ENCODE measurements around the gene POPDC3. TPM values are rescaled to one million over a fixed set of nuclear protein-coding genes. Genes with fewer than 3 reads are reported as not detected.
A peak's percentile ranks its signal among the peaks of the same experiment; 100 is the strongest.

Gene POPDC3
- polyA plus RNA-seq, 1 experiment: 8.6 TPM

DNA sequence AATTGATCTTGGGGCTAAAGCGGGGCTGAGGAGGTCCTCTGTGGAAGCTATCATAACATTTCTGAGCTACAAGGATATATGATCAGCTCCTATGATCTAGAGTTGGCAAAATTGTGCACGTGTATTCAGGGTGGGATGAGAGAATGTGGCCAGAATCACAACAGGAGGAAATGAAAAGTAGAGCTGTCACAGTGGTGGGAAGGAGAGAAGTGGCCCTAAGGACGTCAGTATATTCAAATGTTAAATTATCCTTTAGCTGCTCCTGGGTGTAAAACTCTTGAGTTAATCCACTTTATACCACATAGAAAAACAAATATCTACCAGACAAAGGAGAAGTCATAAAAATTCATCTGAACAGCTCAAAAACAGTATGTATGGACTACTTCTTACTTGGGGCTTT, 14.8 kb upstream of the POPDC3 start:
- TF ChIP-seq, protein P1, sequence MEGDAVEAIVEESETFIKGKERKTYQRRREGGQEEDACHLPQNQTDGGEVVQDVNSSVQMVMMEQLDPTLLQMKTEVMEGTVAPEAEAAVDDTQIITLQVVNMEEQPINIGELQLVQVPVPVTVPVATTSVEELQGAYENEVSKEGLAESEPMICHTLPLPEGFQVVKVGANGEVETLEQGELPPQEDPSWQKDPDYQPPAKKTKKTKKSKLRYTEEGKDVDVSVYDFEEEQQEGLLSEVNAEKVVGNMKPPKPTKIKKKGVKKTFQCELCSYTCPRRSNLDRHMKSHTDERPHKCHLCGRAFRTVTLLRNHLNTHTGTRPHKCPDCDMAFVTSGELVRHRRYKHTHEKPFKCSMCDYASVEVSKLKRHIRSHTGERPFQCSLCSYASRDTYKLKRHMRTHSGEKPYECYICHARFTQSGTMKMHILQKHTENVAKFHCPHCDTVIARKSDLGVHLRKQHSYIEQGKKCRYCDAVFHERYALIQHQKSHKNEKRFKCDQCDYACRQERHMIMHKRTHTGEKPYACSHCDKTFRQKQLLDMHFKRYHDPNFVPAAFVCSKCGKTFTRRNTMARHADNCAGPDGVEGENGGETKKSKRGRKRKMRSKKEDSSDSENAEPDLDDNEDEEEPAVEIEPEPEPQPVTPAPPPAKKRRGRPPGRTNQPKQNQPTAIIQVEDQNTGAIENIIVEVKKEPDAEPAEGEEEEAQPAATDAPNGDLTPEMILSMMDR (IDR thresholded peaks at IDR 0.05; ENCODE audit: insufficient read depth, low read depth, low read length): no peak
- no peaks in the 10 kb centered on the region for H3K36me3 ChIP-seq (ENCODE audit: control insufficient read depth, insufficient read depth, low read length)
- POLR2A ChIA-PET: no interaction called here
- CTCF ChIA-PET: no interaction called here
- H3K27me3 ChIP-seq (ENCODE audit: control insufficient read depth, insufficient read depth, low read length): no peaks in the 10 kb centered on the region
- no peak overlapping the region for H3K4me3 ChIP-seq (ENCODE audit: low read depth, low read length)
- DNase-seq (ENCODE audit: low read depth): no peak

DNA sequence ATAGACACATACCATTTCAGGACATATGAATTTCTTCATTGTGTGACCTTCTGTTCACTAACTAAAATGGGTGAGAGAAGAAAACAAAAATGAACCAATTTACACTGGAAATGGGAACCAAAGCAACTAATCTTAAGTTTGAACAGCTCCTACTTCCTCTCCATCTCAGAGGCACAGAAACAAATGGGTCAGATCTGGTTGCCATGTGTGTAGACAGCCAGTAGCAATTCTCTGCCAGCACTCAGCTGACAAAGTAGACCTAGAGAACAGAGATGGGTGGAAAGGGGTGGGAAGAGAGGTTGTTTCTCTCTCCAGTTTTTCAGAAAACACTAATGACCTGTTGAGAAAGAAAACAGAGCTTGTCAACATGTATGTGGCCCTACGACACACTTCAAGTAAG, 14.3 kb upstream of the POPDC3 start:
- H3K4me3 ChIP-seq (ENCODE audit: low read depth, low read length): no peak overlapping the region
- no peaks in the 10 kb centered on the region for H3K27me3 ChIP-seq (ENCODE audit: control insufficient read depth, insufficient read depth, low read length)
- ChIA-PET CTCF (interaction anchor here (2.2 kb wide), 1 partner anchor 12 kb away, joined by 4 read pairs; no protein-coding TSS in a partner anchor), POLR2A (interaction anchor here (2.0 kb wide), 1 partner anchor 17 kb away, joined by 7 read pairs; no protein-coding TSS in a partner anchor)
- TF ChIP-seq, protein P1 (IDR thresholded peaks at IDR 0.05; ENCODE audit: insufficient read depth, low read depth, low read length): no peak
- no peaks in the 10 kb centered on the region for H3K36me3 ChIP-seq (ENCODE audit: control insufficient read depth, insufficient read depth, low read length)
- DNase-seq (ENCODE audit: low read depth): no peak

DNA sequence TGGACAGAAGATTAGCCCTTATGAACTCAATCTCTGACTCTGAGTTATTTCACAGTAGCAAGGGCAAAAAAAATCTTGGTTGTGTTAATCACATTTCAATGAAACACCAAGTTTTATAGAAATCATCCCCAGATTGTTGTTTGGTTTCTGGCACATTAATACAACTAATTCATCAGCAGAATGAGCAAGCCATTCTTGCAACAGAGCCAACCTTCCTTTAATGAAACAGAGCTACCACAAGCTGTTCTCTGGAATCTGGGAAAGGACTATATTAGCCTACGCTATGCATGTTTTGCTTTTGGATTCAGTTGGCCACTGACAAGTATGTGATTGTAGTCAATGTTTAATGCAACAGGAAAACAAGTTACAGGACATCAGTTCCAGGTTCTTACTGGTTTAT, 13.8 kb upstream of the POPDC3 start:
- CTCF ChIA-PET: interaction anchor here (0.7 to 2.2 kb wide), 2 partner anchors 12 to 14 kb away, joined by 3 to 4 read pairs; no protein-coding TSS in a partner anchor
- no peaks in the 10 kb centered on the region for H3K27me3 ChIP-seq (ENCODE audit: control insufficient read depth, insufficient read depth, low read length)
- DNase-seq (ENCODE audit: low read depth): peak; percentile 63
- no peaks in the 10 kb centered on the region for H3K36me3 ChIP-seq (ENCODE audit: control insufficient read depth, insufficient read depth, low read length)
- POLR2A ChIA-PET: interaction anchor here (0.5 to 2.0 kb wide), 2 partner anchors 9 to 18 kb away, joined by 6 to 7 read pairs; no protein-coding TSS in a partner anchor
- TF ChIP-seq, protein P1 (IDR thresholded peaks at IDR 0.05; ENCODE audit: insufficient read depth, low read depth, low read length): no peak
- no peak overlapping the region for H3K4me3 ChIP-seq (ENCODE audit: low read depth, low read length)

DNA sequence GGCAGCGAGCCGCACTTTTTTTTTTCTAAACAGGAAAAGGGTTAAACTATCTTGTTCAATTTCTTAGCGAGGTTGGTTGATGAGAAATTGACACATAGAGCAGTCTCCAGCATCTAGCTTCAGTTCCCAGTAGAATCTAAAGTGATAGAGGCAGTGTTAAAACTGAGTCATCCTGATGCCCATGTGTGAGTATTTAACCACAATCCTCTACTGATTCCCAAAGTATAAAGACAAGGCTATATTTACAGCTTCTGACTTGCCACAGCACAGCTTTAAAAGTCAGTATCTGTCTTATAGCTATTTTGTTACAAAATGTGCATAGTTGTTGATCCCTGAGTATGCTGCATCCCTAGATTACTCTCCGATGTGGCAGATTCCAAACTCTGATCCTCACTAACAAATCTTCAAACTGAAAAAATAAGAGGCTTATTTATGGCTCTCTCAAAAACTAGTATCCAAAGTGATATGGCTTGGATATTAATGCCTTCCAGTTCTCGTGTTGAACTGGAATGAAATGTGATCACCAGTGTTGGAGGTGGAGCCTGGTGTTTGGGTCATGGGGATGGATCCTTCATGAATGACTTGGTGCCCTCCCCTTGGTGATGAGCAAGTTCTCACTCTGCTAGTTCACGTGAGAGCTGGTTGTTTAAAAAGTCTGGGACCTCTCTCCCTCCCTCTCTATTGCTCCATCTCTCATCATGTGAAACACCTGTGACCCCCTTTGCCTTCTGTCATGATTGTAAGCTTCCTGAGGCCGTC, 13.1 kb upstream of the POPDC3 start:
- Histone ChIP-seq H3K27me3 (ENCODE audit: control insufficient read depth, insufficient read depth, low read length) (no peaks in the 10 kb centered on the region), H3K4me3 (ENCODE audit: low read depth, low read length) (no peak overlapping the region), H3K36me3 (ENCODE audit: control insufficient read depth, insufficient read depth, low read length) (no peaks in the 10 kb centered on the region)
- TF ChIP-seq, protein P1 (IDR thresholded peaks at IDR 0.05; ENCODE audit: insufficient read depth, low read depth, low read length): no peak
- DNase-seq (ENCODE audit: low read depth): no peak
- ChIA-PET POLR2A (interaction anchor here (0.5 to 2.0 kb wide), 2 partner anchors 10 to 18 kb away, joined by 6 to 7 read pairs; no protein-coding TSS in a partner anchor), CTCF (interaction anchor here (0.7 to 2.2 kb wide), 2 partner anchors 11 to 15 kb away, joined by 3 to 4 read pairs; no protein-coding TSS in a partner anchor)

DNA sequence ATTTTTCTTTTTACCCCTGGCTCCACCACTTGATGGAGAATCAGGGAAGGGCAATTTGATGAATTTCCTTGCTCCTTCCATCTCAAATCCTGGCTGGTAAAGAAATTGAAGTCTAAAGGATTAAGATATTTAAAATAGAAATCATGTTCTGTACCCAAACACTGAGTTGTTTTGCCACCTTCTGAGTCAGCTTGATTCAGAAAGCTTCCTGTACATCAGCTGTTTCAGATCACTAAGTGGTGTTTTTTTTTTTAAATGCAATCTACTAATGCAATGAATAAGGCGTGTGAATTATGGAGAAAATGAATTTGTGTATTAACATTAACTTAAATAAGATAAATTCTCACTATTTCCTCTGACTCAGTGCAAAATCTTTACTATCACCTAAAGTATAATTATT, 11.5 kb upstream of the POPDC3 start:
- POLR2A ChIA-PET: no interaction called here
- TF ChIP-seq, protein P1 (IDR thresholded peaks at IDR 0.05; ENCODE audit: insufficient read depth, low read depth, low read length): no peak
- DNase-seq (ENCODE audit: low read depth): no peak
- Histone ChIP-seq H3K4me3 (ENCODE audit: low read depth, low read length) (no peak overlapping the region), H3K36me3 (ENCODE audit: control insufficient read depth, insufficient read depth, low read length) (no peaks in the 10 kb centered on the region), H3K27me3 (ENCODE audit: control insufficient read depth, insufficient read depth, low read length) (no peaks in the 10 kb centered on the region)
- CTCF ChIA-PET: interaction anchor here (0.6 to 0.9 kb wide), 2 partner anchors 12 kb away, joined by 3 to 4 read pairs; partner anchors contain the start of gene POPDC3
